GM21723 (cell line): ENCODE measurements around the gene ZDHHC21.

Experiments used
- ATAC-seq: cut with Tn5 transposase; IDR thresholded peaks from one replicate; pipeline ENCODE4 v1.9.1; 2021; ENCODE audit warnings: mild to moderate bottlenecking, moderate library complexity; ENCODE audit not compliant: unreplicated experiment

The ZDHHC21 gene, protein sequence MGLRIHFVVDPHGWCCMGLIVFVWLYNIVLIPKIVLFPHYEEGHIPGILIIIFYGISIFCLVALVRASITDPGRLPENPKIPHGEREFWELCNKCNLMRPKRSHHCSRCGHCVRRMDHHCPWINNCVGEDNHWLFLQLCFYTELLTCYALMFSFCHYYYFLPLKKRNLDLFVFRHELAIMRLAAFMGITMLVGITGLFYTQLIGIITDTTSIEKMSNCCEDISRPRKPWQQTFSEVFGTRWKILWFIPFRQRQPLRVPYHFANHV

DNA sequence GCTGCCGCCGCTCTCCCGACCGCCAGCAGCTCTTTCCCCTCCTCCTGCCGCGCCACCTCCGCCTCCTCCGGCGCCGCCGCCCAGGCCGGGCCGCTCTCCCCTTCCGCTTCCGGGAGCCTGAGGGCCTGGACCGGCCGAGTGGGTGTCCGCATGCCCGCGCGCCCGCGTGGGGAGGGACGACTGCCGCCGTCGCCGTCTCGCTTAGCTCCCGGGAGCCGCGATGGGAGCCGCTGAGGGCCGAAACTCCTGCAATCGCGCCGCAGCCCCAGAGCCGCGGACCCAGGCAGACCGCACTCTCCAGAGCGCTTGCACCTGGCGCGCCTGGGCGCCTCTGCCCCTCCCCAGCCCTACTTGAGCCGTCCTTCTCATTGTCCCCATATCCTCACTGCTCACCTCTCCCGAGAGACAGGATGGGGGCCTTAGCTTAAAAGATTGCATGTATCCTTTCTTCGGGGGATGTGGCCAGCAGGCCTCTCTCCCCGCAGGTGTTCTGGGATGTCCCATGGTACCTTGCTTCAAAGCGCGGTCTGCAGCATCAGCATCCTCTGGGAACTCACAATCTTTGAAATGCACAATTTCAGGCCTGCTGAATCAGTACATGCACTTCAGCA, at the start of gene ZDHHC21:
Gene ZDHHC21 (minus strand): TSS at position 182 of the 611 bp plus-strand sequence. CDS start 19,092 bp downstream, outside the sequence.
- peak; percentile 79 for ATAC-seq

DNA sequence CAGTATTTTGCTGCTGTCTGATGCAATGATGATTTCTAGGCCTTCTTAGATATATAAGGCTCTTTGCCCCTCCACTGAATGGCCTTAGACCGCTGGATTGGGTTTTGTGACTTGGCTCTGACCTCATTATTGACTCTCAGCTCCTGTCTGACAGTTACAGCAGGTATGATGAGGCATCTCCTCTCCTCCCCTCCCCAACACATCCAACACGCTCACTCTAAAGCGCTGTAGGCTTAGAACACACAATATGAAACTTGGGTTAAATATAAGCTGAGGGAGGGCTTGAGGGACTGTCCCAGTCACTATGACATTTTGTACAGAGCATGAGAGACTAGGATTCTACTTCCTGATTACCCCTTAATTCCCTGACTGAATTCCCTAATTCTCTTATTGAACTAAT, 48.1 kb upstream of the ZDHHC21 start:
- peak; percentile 88 for ATAC-seq

DNA sequence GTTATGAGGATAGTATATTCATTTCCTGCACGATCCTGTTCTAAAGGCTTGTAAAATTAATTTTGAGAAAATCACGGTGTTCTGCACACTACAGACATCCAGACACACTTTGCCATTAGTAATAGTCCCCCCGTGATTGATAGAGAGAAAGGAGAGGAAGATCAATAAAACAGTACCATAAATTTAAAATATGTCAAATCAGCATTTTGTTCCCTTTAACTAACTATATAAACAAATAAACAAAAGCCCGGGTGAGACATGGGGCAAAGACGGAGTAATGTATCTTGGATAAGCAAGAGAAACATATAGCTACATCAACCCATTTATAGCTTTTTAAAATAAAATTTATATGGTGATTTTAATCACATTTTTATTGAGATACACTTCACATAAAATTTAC, 39.9 kb upstream of the ZDHHC21 start:
- no peak for ATAC-seq

DNA sequence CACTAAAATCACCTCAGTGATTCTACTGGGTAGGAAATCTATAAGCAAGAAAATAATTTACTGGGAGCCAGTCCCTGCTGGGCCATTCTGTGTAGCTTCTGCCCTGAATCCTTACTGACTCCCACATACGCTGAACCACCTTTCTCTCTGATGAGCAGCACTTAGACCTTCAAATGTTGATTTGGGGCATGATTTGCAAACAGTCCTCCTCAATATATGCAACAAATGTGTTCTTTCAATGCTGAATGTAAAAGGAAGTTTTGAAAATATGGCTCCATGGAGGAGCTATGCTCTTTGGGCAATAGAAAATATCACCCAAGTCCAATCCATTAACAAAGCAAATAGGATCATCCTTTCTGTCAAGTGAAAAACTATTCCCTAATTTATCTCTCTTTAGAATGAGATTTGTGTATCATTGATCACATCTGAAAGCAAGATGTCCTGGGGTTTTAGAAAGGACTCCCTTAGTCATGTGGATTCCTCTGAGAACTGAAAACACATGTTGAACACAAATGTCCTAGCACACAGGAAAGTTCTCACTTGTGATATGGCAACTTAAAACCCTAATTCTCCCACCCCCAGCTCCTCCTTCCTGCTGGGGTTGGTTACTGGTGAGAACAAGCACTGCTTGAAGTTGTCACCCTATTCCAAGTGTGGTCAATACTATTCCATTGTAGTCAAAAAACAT, 38.2 kb upstream of the ZDHHC21 start:
- ATAC-seq: no peak

DNA sequence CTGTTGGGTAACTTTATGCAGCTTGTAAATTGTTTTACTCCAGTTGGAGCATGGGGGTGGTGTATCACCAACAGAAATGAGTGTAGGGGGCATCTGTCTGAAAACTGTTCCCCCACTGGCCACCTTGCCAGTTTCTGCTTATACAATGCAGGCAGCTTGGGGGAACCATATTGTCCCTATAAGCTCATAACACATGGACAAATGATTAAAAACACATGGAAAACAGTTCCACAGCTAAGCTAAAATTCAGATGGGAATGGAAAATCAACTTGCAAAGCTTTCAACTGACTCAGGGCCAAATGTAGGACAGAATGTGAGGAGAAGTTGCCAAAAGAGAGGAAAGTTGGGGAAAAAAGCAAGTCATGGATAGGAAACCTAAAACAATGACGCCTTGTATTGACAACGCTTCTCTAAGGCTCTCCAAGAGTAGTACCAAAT, 37.2 kb upstream of the ZDHHC21 start:
- no peak for ATAC-seq

DNA sequence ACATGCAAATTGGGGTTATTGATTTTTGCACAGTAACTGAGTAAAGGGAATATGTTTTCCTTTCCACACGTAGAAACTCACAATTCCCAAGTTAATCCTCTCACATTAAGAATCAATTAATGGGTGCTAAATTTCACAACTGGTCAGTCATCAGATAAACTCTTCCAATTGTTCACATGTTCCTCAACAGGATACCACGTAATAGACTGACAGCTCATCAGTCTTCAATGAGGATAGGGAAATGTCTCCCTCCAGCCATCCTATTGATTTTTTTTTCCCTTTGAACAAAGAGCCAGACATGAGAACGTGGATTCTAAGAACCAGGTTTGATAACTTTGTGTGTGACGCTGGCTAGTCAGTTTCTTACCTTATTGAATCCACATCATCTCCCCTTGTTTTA, 30.1 kb upstream of the ZDHHC21 start:
- ATAC-seq: no peak

DNA sequence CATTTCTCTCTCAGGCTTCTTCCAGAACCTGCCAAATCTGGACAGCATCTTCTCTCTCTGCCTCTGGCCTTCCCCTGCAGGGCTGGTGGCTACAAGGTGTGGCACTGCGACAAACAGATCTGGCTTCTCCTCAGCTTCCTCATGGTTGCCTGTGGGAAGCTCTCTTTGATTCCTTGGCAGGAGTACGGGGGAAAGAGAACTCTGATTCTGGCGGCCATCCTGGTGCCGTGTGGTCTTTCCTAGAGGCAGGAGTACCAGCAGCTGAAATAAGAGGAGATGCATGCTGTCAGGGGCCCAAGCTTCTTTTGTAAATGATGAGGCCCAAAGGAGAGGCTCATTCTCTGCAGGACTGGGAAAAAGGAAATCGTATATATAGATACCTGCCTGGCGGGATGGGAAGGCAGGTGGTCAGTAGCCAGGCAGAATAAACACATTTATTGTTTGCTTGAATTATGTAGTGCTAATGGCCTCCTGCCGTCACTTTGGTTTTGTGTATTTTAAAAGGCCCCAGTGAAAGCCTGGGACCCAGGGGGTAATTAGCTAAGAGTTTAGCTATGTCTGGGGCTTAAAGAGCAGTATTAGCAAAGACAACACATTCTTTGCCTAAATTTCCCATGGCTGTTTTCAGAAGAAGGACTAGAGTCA, 29.3 kb upstream of the ZDHHC21 start, which contains the start of gene CER1:
Gene CER1 (minus strand): TSS at position 343 of the 645 bp plus-strand sequence. CDS start 61 bp downstream, at position 282.
- ATAC-seq: no peak

DNA sequence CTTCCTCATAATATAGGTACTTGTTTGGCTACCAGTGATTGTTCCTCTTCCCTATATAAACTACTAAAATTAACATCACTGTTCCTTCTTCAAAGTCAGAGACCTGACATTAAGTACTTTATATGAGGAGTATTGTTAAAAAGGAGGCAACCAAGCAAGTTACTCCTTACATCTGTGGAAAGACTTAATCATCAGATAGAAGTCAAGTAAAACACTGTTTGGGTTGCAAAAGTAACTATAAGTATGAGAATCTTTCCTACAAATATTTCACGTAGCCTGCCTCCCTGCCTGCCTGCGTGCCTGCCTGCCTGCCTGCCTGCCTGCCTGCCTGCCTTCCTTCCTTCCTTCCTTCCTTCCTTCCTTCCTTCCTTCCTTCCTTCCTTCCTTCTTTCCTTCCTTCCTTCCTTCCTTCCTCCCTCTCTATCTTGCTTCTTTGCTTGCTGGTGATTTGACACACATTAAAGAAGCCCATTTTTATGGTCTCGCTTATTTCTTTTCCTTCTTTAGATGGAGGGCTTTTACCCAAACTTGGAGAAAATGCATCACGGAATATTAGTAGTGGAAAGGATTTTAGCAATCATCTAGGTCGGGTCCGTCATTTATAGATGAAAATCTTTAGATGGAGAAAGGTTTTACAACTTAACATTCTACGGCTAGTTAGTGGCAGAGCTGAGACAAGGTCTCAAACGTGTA, 26.1 kb upstream of the ZDHHC21 start:
- ATAC-seq: no peak

DNA sequence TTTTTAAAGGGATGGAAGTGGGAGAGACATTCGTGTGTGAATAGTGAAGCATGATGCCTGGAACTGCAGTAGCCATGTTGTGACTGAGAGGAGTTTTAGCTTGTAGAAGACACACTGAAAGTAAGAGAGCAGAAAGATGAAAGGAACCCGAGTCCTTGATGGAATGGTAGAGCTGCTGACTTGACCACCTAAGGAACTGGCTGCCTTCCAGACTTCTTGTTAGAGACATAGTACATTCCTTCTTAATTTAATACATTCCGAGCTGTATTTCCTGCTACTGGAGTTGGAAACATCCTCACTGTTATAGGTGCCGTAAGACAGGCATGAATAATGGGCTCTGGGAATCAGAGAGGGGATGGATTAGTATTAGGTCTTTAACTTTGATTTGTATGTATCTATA, 21.9 kb upstream of the ZDHHC21 start:
- ATAC-seq: no peak

DNA sequence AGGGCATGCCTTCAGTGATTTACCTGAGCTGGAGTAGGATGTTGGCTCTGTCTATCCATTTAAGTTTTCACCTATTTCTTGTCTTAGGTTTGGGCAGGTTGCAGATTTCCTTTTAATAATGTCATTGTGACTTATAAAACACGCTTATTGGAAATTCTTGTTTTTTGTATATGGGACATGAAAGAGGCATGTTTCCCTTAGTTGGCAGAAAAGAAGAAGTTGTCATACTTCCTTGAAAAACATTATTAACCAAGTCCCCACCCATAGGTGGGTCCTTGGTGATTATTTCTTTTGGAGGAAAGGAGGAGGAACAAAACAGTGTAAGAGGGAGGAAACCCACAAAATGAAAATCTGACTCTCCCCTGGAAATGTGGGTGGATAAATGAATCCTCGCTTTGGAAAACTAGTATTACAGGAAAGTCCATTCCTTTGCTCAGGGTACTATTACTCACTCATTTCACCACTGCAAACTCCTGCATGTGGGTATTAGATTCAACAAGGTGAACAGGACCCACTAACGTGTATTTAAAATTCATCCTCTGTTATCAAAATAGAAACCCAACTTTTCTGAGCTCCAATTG, 20.0 kb upstream of the ZDHHC21 start:
- ATAC-seq: no peak

DNA sequence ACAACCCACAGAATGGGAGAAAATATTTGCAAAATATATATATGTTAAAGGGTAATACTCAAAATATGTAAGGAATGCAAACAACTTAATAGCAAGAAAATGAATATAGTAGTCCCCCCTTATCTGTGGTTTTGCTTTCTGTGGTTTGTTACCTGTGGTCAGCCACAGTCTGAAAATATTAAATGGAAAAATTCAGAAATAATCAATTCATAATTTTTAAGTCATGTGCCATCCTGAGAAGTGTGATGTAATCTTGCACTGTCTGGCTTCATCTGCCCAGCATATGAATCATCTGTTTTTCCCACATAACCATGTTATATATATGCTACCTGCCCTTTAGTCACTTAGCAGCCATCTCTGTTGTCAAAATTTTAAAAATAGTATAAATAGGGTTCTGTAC, 17.6 kb upstream of the ZDHHC21 start:
- ATAC-seq: no peak

DNA sequence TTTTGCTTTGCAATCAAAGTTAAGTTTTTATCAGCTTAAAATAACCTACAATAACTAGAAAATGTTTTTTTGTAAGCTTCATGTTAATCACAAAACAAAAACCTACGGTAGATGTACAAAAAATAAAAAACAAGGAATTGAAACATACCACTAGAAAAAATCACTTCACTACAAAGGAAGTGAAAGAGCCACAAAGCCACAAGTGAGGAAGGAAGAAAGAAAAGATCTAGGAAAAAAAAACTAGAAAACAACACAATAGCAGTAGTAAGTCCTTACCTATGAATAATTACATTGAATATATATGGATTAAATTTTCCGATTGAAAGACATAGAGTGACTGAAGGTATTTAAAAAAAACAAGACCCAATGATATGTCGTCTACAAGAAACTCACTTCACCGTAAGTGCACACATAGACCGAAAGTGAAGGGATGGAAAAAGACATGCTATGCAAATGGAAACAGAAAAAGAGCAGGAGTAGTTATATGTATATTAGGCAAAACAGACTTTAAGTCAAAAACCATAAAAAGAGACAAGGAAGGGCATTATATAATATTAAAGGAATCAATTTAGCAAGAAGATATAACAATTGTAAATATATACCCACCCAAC, 13.4 kb upstream of the ZDHHC21 start:
- ATAC-seq: peak; percentile 70

DNA sequence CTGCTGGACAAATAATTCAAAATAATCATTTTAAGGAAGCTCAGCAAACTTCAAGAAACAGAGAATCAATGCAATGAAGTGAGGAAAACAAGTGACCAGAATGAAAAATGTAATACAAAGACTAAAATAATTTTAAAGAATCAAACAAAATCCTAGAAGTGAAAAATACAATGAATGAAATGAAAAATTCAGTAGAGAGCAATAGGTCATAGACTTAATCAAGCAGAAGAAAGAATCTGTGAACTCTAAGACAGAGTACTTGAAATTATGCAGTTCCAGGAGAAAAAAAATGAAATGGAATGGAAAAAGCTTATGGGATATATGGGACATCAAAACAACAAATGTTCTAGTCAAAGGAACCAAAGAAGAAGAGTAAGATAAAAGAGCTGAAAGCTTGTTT, 11.8 kb upstream of the ZDHHC21 start:
- no peak for ATAC-seq

DNA sequence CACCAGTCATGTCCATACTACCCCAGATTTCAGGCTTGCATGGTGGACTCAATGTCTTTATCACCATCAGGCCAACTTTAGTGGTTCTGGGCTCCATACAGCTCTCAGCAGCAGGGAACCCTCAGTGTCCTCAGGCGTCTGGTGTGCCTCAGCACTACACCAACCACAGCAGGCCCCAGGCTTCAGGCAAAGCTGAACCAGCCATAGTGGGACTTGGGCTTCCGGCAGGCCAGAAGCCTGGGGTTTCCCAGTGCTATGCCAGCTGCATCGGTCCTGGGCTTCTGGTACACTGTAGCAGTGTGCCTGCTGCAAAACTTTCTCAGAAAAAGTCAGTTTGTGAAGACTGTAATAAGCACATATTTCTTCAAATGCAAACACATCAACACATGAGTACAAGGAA, 11.0 kb upstream of the ZDHHC21 start:
- no peak for ATAC-seq

DNA sequence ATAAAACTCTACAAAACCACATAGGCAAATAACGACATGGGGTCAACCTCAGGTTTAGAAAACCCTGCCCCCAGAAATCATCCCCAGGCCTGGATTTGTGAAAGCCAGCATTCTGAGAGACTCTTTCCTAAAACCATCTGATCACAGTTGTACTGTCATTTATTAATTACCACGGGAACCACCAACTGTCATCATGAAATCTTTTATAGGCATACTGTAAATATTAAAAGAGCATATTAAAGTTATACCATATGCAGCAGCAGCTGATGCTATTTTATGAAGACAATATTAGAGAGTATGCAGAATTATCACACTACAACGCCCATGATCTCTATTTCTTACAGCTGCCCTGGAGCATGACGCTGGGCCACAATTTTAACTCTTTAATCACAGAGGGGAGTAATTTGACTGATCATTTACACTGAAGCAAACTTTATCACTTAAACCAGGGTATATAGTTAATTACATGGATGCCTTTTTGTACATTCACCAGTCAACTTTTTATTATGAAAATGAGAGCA, 9.0 kb upstream of the ZDHHC21 start:
- ATAC-seq: no peak

DNA sequence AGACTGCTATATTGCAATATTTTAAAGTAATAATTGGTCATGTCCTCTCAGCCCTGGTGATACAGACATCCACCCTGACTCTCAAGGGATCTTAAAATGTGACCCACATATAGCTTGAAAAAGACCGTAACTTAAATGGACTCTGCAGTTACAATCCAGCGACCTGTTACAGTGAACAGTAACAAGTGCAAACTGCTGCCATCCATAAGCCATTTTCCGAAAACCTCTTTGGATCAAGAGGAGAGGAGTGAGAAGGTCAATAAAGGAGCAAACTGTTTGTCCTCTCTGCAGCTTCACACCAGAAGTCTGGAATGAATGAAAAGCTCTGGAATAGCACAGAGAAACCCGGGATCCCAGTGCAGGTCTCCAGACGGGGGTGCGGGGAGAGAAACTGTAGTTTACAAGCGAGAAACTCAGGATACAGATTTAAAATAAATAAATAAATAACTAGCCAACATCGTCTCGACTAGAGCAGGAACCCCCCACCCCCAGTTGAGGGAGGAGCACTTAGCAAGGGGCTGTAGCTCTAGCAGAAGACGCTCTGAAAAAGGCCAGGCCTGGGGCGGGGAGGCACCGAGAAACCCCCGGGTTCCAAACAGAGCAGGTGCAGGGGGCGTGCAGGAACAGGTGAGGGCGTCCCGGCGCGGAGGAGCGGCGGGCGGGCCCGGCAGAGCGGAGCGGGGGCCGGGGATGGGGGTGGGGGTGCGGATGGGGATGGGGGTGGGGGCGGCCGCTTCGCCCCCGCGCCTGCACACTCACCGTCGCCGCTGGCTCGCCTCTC, 572 bp downstream of the ZDHHC21 start:
- ATAC-seq: peak; percentile 39

DNA sequence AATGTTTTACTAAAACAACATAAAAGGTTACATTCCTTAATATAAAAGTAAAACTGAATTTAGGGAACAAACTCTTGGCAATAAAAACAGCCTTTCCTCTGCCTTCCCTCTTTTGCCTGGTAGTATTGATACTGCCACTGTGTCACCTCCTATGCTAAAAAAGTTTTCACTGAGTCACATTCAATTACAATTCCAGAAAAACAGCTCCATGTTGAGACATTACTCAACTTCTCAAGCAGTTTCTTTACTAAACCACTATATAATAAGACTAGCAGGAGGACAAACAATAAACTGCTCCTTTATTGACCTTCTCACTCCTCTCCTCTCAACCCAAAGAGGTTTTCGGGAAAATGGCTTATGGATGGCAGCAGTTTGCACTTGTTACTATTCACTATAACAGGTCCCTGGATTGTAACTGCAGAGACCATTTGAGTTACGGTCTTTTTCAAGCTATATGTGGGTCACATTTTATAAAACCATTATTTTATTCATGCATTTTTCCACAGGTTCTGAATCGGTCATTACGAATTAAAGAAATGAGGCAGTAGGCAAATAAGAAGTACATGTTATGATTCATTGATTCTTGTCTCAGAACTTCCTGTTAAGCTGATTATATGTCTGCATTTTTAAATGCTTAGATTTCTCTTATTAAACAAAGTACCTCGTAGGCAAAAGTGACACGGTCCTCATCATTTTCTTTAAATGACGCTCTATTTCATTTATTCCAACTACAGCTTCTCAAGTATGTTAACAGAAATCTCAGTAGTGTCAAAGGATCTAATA, 2.1 kb downstream of the ZDHHC21 start:
- ATAC-seq: no peak

DNA sequence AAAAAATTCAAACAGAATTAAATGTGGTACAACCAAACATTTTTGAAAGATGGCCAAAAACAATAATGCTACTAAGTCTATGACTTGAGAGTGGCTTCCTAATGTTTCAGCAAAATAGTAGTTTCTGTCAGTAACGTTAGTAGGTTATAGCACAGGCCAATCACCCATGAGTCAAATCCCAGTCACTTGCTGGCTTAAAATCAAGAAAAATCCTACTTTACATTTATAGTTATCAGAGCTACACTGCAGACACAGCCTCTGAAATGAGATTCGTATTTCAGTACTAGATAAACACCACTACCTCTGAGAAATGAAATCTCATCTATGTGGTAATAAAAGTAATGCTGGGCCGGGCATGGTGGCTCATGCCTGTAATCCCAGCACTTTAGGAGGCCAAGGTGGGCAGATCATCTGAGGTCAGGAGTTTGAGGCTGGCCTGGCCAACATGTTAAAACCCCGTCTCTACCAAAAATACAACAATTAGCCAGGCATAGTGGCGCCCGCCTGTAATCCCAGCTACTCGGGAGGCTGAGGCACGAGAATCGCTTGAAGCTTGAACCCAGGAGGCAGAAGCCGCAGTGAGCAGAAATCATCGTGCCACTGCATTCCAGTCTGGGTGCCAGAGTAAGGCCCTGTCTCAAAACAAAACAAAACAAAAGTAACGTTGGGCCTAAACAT, 6.1 kb downstream of the ZDHHC21 start:
- no peak for ATAC-seq
